Measurements from ENCODE around the gene ATP6V0C. TPM values are rescaled to one million over a fixed set of nuclear protein-coding genes. Genes with fewer than 3 reads are reported as not detected.

Gene ATP6V0C
- total RNA-seq, 1 experiment from 2014 or later, result 30.2 TPM

DNA sequence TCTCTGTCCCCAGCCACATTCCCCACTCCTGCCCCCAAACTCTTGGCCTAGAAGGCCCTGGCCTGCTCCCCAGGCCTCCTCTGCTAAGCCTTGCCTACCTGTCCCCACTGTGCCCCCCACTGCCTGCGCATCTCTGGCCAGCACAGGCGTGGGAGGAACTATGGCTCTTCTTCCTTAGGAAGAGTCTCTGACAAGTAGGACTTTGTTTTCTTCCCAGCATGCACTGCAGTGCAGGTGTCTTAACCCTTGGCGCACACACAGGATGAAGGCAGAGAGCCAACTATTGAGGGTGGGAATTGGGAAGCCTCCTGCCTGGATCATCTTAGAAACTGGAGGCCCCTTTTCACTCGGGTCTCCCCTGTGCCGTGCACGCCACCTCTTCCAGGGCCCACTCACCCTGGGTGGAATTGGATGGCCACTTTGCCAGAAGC lies 10.1 kb downstream of the ATP6V0C start:
- Histone ChIP-seq H4K20me1 (ENCODE audit: insufficient read depth, low read depth, low read length) (0 out of 2 replicates have a peak, but pooled peaks cover 4% of the 10 kb centered on the region), H3K9me3 (ENCODE audit: low read length) (no peaks in the 10 kb centered on the region), H3K27ac (ENCODE audit: low read length) (no peak overlapping the region), H3K9ac (ENCODE audit: low read length) (no peak overlapping the region), H2AFZ (ENCODE audit: low read length) (no peak overlapping the region), H3K79me2 (ENCODE audit: low read length) (peaks cover 18% of the 10 kb centered on the region), H3K4me1 (ENCODE audit: low read length) (peaks cover 16% of the 10 kb centered on the region), H3K4me2 (ENCODE audit: low read depth, low read length, poor library complexity, severe bottlenecking) (no peak overlapping the region), H3K4me3 (ENCODE audit: low read length) (no peak overlapping the region), H3K9me2 (replicated peaks; ENCODE audit: insufficient read depth, low read length) (no peaks in the 10 kb centered on the region), H3K36me3 (ENCODE audit: insufficient read depth, low read length) (0 out of 2 replicates have a peak, but pooled peaks cover 3% of the 10 kb centered on the region), H3K27me3 (ENCODE audit: low read length) (no peaks in the 10 kb centered on the region)
- DNase-seq, result no peak

DNA sequence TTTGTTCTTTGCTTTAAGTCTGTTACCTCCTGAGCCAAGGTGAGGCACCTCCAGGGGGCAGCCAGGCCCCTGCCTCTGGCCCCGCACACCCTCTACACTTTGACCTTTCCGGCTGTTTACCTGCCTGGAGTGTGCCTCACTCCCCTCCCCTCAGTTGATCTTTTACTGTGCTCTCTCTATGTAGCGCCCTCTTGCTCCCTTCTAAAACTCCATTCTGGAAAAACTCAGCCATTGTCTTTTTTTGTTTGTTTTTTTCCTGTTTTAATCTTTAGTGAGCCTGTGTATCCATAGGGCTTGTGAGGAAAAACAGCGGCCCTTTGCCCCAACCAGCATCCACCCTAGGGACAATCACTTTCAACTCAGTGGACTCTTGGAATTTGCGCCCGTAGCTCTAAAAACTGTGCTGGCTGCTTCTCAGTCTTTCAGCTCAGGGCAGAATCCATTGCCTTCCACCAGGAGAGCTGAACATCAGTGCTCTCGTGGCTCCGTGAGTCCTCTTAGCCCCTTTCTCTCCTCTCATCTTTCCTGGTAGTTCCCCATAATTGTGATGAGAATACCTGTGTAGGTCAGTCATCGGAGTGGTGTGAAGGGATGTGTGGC lies 10.7 kb downstream of the ATP6V0C start:
- no peaks in the 10 kb centered on the region for H3K9me3 ChIP-seq (ENCODE audit: low read length)
- no peak overlapping the region for H2AFZ ChIP-seq (ENCODE audit: low read length)
- H3K9ac ChIP-seq (ENCODE audit: low read length), result no peak overlapping the region
- peaks cover 14% of the 10 kb centered on the region for H3K79me2 ChIP-seq (ENCODE audit: low read length)
- no peak overlapping the region for H3K4me2 ChIP-seq (ENCODE audit: low read depth, low read length, poor library complexity, severe bottlenecking)
- H3K36me3 ChIP-seq (ENCODE audit: insufficient read depth, low read length), result 0 out of 2 replicates have a peak, but pooled peaks cover 3% of the 10 kb centered on the region
- no peaks in the 10 kb centered on the region for H3K9me2 ChIP-seq (replicated peaks; ENCODE audit: insufficient read depth, low read length)
- H4K20me1 ChIP-seq (ENCODE audit: insufficient read depth, low read depth, low read length), result no peaks in the 10 kb centered on the region
- peaks cover 13% of the 10 kb centered on the region for H3K4me1 ChIP-seq (ENCODE audit: low read length)
- DNase-seq, result no peak
- H3K4me3 ChIP-seq (ENCODE audit: low read length), result no peak overlapping the region
- H3K27ac ChIP-seq (ENCODE audit: low read length), result no peak overlapping the region
- no peaks in the 10 kb centered on the region for H3K27me3 ChIP-seq (ENCODE audit: low read length)

DNA sequence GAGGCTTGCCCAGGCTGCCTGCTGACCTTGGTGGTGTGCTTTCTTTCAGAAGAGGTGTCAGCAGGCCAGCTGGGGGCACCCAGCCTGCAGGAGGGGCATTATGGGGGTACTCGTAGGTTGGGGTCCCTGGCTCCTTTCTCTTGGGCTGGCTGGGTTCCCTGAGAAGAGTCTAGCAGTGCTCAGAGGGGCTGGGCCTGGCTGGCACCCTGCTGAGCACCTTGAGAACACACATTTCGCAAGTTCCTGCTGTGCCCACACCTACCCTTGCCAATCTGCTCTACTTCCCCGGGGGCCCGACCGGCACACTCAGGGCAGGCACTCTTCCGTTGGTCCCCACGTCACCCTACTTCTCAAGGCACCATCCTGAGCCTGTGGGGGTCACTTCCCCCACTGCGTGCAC lies 12.4 kb downstream of the ATP6V0C start:
- no peak overlapping the region for H3K27ac ChIP-seq (ENCODE audit: low read length)
- peaks cover 8% of the 10 kb centered on the region for H3K79me2 ChIP-seq (ENCODE audit: low read length)
- H3K4me1 ChIP-seq (ENCODE audit: low read length), result peaks cover 9% of the 10 kb centered on the region
- H2AFZ ChIP-seq (ENCODE audit: low read length), result no peak overlapping the region
- DNase-seq, result no peak
- H3K9me3 ChIP-seq (ENCODE audit: low read length), result no peaks in the 10 kb centered on the region
- no peak overlapping the region for H3K4me3 ChIP-seq (ENCODE audit: low read length)
- no peaks in the 10 kb centered on the region for H3K27me3 ChIP-seq (ENCODE audit: low read length)
- no peaks in the 10 kb centered on the region for H3K9me2 ChIP-seq (replicated peaks; ENCODE audit: insufficient read depth, low read length)
- no peaks in the 10 kb centered on the region for H4K20me1 ChIP-seq (ENCODE audit: insufficient read depth, low read depth, low read length)
- 0 out of 2 replicates have a peak, but pooled peaks cover 3% of the 10 kb centered on the region for H3K36me3 ChIP-seq (ENCODE audit: insufficient read depth, low read length)
- no peak overlapping the region for H3K9ac ChIP-seq (ENCODE audit: low read length)
- no peak overlapping the region for H3K4me2 ChIP-seq (ENCODE audit: low read depth, low read length, poor library complexity, severe bottlenecking)

- H3K4me3 ChIP-seq (ENCODE audit: low read length), result no peak overlapping the region
- no peaks in the 10 kb centered on the region for H4K20me1 ChIP-seq (ENCODE audit: insufficient read depth, low read depth, low read length)
- no peak for DNase-seq
- no peaks in the 10 kb centered on the region for H3K9me2 ChIP-seq (replicated peaks; ENCODE audit: insufficient read depth, low read length)
- H3K9me3 ChIP-seq (ENCODE audit: low read length), result no peaks in the 10 kb centered on the region
- H3K36me3 ChIP-seq (ENCODE audit: insufficient read depth, low read length), result 0 out of 2 replicates have a peak, but pooled peaks cover 3% of the 10 kb centered on the region
- H3K79me2 ChIP-seq (ENCODE audit: low read length), result no peaks in the 10 kb centered on the region
- peaks cover 13% of the 10 kb centered on the region for H3K4me1 ChIP-seq (ENCODE audit: low read length)
- H3K27ac ChIP-seq (ENCODE audit: low read length), result no peak overlapping the region
- H3K4me2 ChIP-seq (ENCODE audit: low read depth, low read length, poor library complexity, severe bottlenecking), result no peak overlapping the region
- H2AFZ ChIP-seq (ENCODE audit: low read length), result no peak overlapping the region
- H3K27me3 ChIP-seq (ENCODE audit: low read length), result no peaks in the 10 kb centered on the region
- H3K9ac ChIP-seq (ENCODE audit: low read length), result no peak overlapping the region
These were observed 13.5 kb downstream of the ATP6V0C start for GRCh38 chr16:2527071-2527783.

GRCh38 chr16:2527784-2528100 lies 14.0 kb downstream of the ATP6V0C start:
- no peak for DNase-seq
- Histone ChIP-seq H3K27me3 (ENCODE audit: low read length) (no peaks in the 10 kb centered on the region), H3K36me3 (ENCODE audit: insufficient read depth, low read length) (0 out of 2 replicates have a peak, but pooled peaks cover 3% of the 10 kb centered on the region), H3K4me3 (ENCODE audit: low read length) (no peak overlapping the region), H3K79me2 (ENCODE audit: low read length) (no peaks in the 10 kb centered on the region), H3K27ac (ENCODE audit: low read length) (no peak overlapping the region), H2AFZ (ENCODE audit: low read length) (no peak overlapping the region), H3K4me1 (ENCODE audit: low read length) (peaks cover 18% of the 10 kb centered on the region), H3K4me2 (ENCODE audit: low read depth, low read length, poor library complexity, severe bottlenecking) (no peak overlapping the region), H4K20me1 (ENCODE audit: insufficient read depth, low read depth, low read length) (no peaks in the 10 kb centered on the region), H3K9ac (ENCODE audit: low read length) (no peak overlapping the region), H3K9me2 (replicated peaks; ENCODE audit: insufficient read depth, low read length) (no peaks in the 10 kb centered on the region), H3K9me3 (ENCODE audit: low read length) (no peaks in the 10 kb centered on the region)

GRCh38 chr16:2528161-2529060 lies 14.7 kb downstream of the ATP6V0C start:
- Histone ChIP-seq H3K79me2 (ENCODE audit: low read length) (no peaks in the 10 kb centered on the region), H3K27ac (ENCODE audit: low read length) (no peak overlapping the region), H3K36me3 (ENCODE audit: insufficient read depth, low read length) (0 out of 2 replicates have a peak, but pooled peaks cover 3% of the 10 kb centered on the region)

GRCh38 chr16:2529061-2529931 lies 15.5 kb downstream of the ATP6V0C start:
- H4K20me1 ChIP-seq (ENCODE audit: insufficient read depth, low read depth, low read length), result no peaks in the 10 kb centered on the region
- H3K27me3 ChIP-seq (ENCODE audit: low read length), result no peaks in the 10 kb centered on the region
- no peak overlapping the region for H3K9ac ChIP-seq (ENCODE audit: low read length)
- no peak overlapping the region for H3K4me2 ChIP-seq (ENCODE audit: low read depth, low read length, poor library complexity, severe bottlenecking)
- no peak overlapping the region for H3K4me3 ChIP-seq (ENCODE audit: low read length)
- H3K79me2 ChIP-seq (ENCODE audit: low read length), result no peaks in the 10 kb centered on the region
- H3K4me1 ChIP-seq (ENCODE audit: low read length), result peaks cover 21% of the 10 kb centered on the region
- H3K9me2 ChIP-seq (replicated peaks; ENCODE audit: insufficient read depth, low read length), result no peaks in the 10 kb centered on the region
- H3K27ac ChIP-seq (ENCODE audit: low read length), result no peak overlapping the region
- no peak overlapping the region for H2AFZ ChIP-seq (ENCODE audit: low read length)
- no peaks in the 10 kb centered on the region for H3K9me3 ChIP-seq (ENCODE audit: low read length)
- no peak for DNase-seq
- no peaks in the 10 kb centered on the region for H3K36me3 ChIP-seq (ENCODE audit: insufficient read depth, low read length)

More at GRCh38 chr16:2528161-2529060, 14.7 kb downstream of the ATP6V0C start:
- DNase-seq, result no peak
- Histone ChIP-seq H2AFZ (ENCODE audit: low read length) (no peak overlapping the region), H3K9me3 (ENCODE audit: low read length) (no peaks in the 10 kb centered on the region), H3K4me3 (ENCODE audit: low read length) (no peak overlapping the region), H3K9ac (ENCODE audit: low read length) (no peak overlapping the region), H3K4me2 (ENCODE audit: low read depth, low read length, poor library complexity, severe bottlenecking) (no peak overlapping the region), H4K20me1 (ENCODE audit: insufficient read depth, low read depth, low read length) (no peaks in the 10 kb centered on the region), H3K27me3 (ENCODE audit: low read length) (no peaks in the 10 kb centered on the region), H3K9me2 (replicated peaks; ENCODE audit: insufficient read depth, low read length) (no peaks in the 10 kb centered on the region), H3K4me1 (ENCODE audit: low read length) (peaks cover 21% of the 10 kb centered on the region)
